ENCODE data around the gene CD247. TPM values are rescaled to one million over a fixed set of nuclear protein-coding genes. Genes with fewer than 3 reads are reported as not detected.

CD247 gene
- polyA plus RNA-seq, 1 of the 3 experiments (the other 2 are of a cell fraction): 0.08 TPM

- H3K4me2 ChIP-seq: no peak overlapping the region
- ChIA-PET CTCF (interaction anchor here (1.1 to 1.4 kb wide), 2 partner anchors 54 to 218 kb away, joined by 3 read pairs; no protein-coding TSS in a partner anchor), POLR2A (no interaction called here)
- no peaks in the 10 kb centered on the region for H3K79me2 ChIP-seq (ENCODE audit: insufficient read depth)
- no peaks in the 10 kb centered on the region for H3F3A ChIP-seq (replicated peaks; ENCODE audit: insufficient read depth)
- H2AFZ ChIP-seq (ENCODE audit: low read depth): no peak overlapping the region
- H3K9ac ChIP-seq: no peak overlapping the region
- DNase-seq: no peak
- no peak overlapping the region for H3K27ac ChIP-seq (ENCODE audit: low read depth in 2 of 2, low read length in 1 of 2)
- H3K4me3 ChIP-seq (ENCODE audit: low read depth in 2 of 2, low read length in 1 of 2): no peak overlapping the region
- H3K9me3 ChIP-seq: no peaks in the 10 kb centered on the region
- TF ChIP-seq EP300 (IDR thresholded peaks at IDR 0.05; ENCODE audit: borderline replicate concordance in 1 of 2, low read depth in 1 of 2, low read length in 1 of 2) (no peak), RCOR1 (IDR thresholded peaks at IDR 0.05; ENCODE audit: low read length) (no peak), FOXM1 (IDR thresholded peaks at IDR 0.05; ENCODE audit: low read depth) (no peak), JUND (IDR thresholded peaks at IDR 0.05) (no peak)
- no peaks in the 10 kb centered on the region for H3K9me2 ChIP-seq
- H4K20me1 ChIP-seq (ENCODE audit: insufficient read depth): no peaks in the 10 kb centered on the region
- no peaks in the 10 kb centered on the region for H3K36me3 ChIP-seq (replicated peaks in 1 of 2; ENCODE audit: control insufficient read depth in 1 of 2, insufficient read depth in 2 of 2, low read length in 1 of 2)
- H3K4me1 ChIP-seq (ENCODE audit: control insufficient read depth in 1 of 2, insufficient read depth in 2 of 2, low read depth in 1 of 2, low read length in 1 of 2): no peaks in the 10 kb centered on the region
- H3K27me3 ChIP-seq (ENCODE audit: insufficient read depth): no peaks in the 10 kb centered on the region; the same call in 1 of the 2 replicates
- WGBS (ENCODE audit: low lambda C conversion rate): 70% methylated on average over 11 of the region's 15 CpGs
These were observed 32.1 kb downstream of the CD247 start for GRCh38 chr1:167486090-167486824.

- Histone ChIP-seq H3K36me3 (replicated peaks in 1 of 2; ENCODE audit: control insufficient read depth in 1 of 2, insufficient read depth in 2 of 2, low read length in 1 of 2) (no peaks in the 10 kb centered on the region), H3K9me2 (no peaks in the 10 kb centered on the region), H3K79me2 (ENCODE audit: insufficient read depth) (no peaks in the 10 kb centered on the region), H3F3A (replicated peaks; ENCODE audit: insufficient read depth) (no peaks in the 10 kb centered on the region), H3K27ac (ENCODE audit: low read depth in 2 of 2, low read length in 1 of 2) (no peak overlapping the region), H3K9ac (no peak overlapping the region), H3K4me2 (no peak overlapping the region), H3K9me3 (no peaks in the 10 kb centered on the region), H2AFZ (ENCODE audit: low read depth) (no peak overlapping the region), H3K4me1 (ENCODE audit: control insufficient read depth in 1 of 2, insufficient read depth in 2 of 2, low read depth in 1 of 2, low read length in 1 of 2) (no peaks in the 10 kb centered on the region), H3K27me3 (ENCODE audit: insufficient read depth) (peaks cover 5% of the 10 kb centered on the region; the same call in 1 of the 2 replicates), H4K20me1 (ENCODE audit: insufficient read depth) (no peaks in the 10 kb centered on the region), H3K4me3 (ENCODE audit: low read depth in 2 of 2, low read length in 1 of 2) (no peak overlapping the region)
- ChIA-PET CTCF (interaction anchor here (0.5 to 1.1 kb wide), 2 partner anchors 45 to 56 kb away, joined by 3 read pairs; no protein-coding TSS in a partner anchor), POLR2A (no interaction called here)
- TF ChIP-seq MEF2A (IDR thresholded peaks at IDR 0.05; ENCODE audit: borderline replicate concordance, low read depth) (no peak), EZH2phosphoT487 (IDR thresholded peaks at IDR 0.05; ENCODE audit: borderline replicate concordance, low read depth) (no peak), RCOR1 (IDR thresholded peaks at IDR 0.05; ENCODE audit: low read length) (no peak), POLR2AphosphoS5 (IDR thresholded peaks at IDR 0.05; ENCODE audit: low read depth, low read length) (no peak), SIN3A (IDR thresholded peaks at IDR 0.05; ENCODE audit: borderline replicate concordance, low read depth, low read length) (no peak)
- TF ChIP-seq, protein P1, sequence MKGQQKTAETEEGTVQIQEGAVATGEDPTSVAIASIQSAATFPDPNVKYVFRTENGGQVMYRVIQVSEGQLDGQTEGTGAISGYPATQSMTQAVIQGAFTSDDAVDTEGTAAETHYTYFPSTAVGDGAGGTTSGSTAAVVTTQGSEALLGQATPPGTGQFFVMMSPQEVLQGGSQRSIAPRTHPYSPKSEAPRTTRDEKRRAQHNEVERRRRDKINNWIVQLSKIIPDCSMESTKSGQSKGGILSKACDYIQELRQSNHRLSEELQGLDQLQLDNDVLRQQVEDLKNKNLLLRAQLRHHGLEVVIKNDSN (IDR thresholded peaks at IDR 0.05; ENCODE audit: borderline replicate concordance, low read depth): no peak
- WGBS (ENCODE audit: low lambda C conversion rate): 55% methylated on average over 12 of the region's 12 CpGs
- no peak for DNase-seq
These were observed 33.4 kb downstream of the CD247 start for GRCh38 chr1:167484726-167485502.

Data from SK-N-SH (cell line).